GM12878 (cell line): ENCODE data around the gene TGM5. TPM values are rescaled to one million over a fixed set of nuclear protein-coding genes. Genes with fewer than 3 reads are reported as not detected.

Source experiments
- ATAC-seq: fragments of 200-7000 bp; cut with Tn5 transposase; 3 replicates; pipeline ENCODE4 v1.9.1; 2020; ENCODE audit warnings: mild to moderate bottlenecking, moderate library complexity
- BruUV-seq: library from RNA; stranded (reverse); fragments of 400-500 nt; replicated peaks from 2 replicates; lab custom pipeline; 2021; lab: Mats Ljungman, UMichigan
- CTCF ChIA-PET: fragments of 300-600 bp; sonication (Branson Sonifier 250); formaldehyde crosslinking; extraction: SDS; loops from one replicate; lab custom pipeline; 2021; ENCODE audit warnings: inconsistent platforms; lab: Yijun Ruan, JAX
- POLR2A ChIA-PET: fragments of 350-600 bp; formaldehyde crosslinking; extraction: SDS; loops from one replicate; lab custom pipeline; 2021; ENCODE audit warnings: inconsistent platforms; lab: Charles Lee
- RAD21 ChIA-PET: fragments of 300-600 bp; sonication (Branson Sonifier 250); formaldehyde crosslinking; loops from one replicate; lab custom pipeline; 2023; ENCODE audit warnings: antibody characterized with exemption; ENCODE audit not compliant: unreplicated experiment; lab: Charles Lee
- SMC1A ChIA-PET: fragments of 300-600 bp; sonication (Branson Sonifier 250); formaldehyde crosslinking; loops from one replicate; lab custom pipeline; 2023; ENCODE audit not compliant: unreplicated experiment, uncharacterized antibody; lab: Charles Lee
- DNase-seq: peaks from one replicate; pipeline ENCODE4 v3.0.0-alpha.2; 2011; ENCODE audit warnings: low read depth, low spot score
- FAIRE-seq: peaks from 3 replicates; lab custom pipeline; 2011; peaks lifted over from hg19 to GRCh38; lab: Jason Lieb, UNC
- H2AFZ ChIP-seq: 2 replicates; pipeline ENCODE4 v1.6.0; 2011; ENCODE audit warnings: low read depth, low read length, control low read depth; ENCODE audit not compliant: control insufficient read depth
- H3K27ac ChIP-seq: 2 replicates; pipeline ENCODE4 v1.5.1; 2011; ENCODE audit warnings: control low read depth; ENCODE audit not compliant: control insufficient read depth, insufficient read depth
- H3K27me3 ChIP-seq, 2 experiments: replicated peaks in 1 of 2; 2 replicates each; pipeline versions ENCODE4 v1.6.0 to v1.6.1; 2011; ENCODE audit warnings: low read length in 1 of 2; ENCODE audit not compliant: control insufficient read depth in 2 of 2, insufficient read depth in 2 of 2
- H3K36me3 ChIP-seq, 2 experiments: 2 replicates each; pipeline ENCODE4 v1.5.1; 2011; ENCODE audit warnings: low read length in 1 of 2; ENCODE audit not compliant: control insufficient read depth in 2 of 2, insufficient read depth in 2 of 2
- H3K4me1 ChIP-seq: 2 replicates; pipeline ENCODE4 v1.6.1; 2011; ENCODE audit warnings: mild to moderate bottlenecking, low read length, moderate library complexity, mixed read lengths; ENCODE audit not compliant: control insufficient read depth, insufficient read depth
- H3K4me2 ChIP-seq: 2 replicates; pipeline ENCODE4 v1.6.0; 2011; ENCODE audit warnings: control low read depth; ENCODE audit not compliant: control insufficient read depth, insufficient read depth
- H3K4me3 ChIP-seq: fragments of 200-600 bp; sonication (generic); 2 replicates; pipeline ENCODE4 v1.5.1; 2016
- H3K79me2 ChIP-seq: 2 replicates; pipeline ENCODE4 v1.6.0; 2011; ENCODE audit warnings: low read length; ENCODE audit not compliant: control insufficient read depth, insufficient read depth
- H3K9ac ChIP-seq: 2 replicates; pipeline ENCODE4 v1.8.0; 2011; ENCODE audit warnings: low read length, control low read depth, mixed read lengths; ENCODE audit not compliant: control insufficient read depth, insufficient read depth
- H3K9me3 ChIP-seq: replicated peaks from 3 replicates; pipeline ENCODE4 v1.5.1; 2011; ENCODE audit warnings: mild to moderate bottlenecking, low read length; ENCODE audit not compliant: control insufficient read depth, insufficient read depth
- H4K20me1 ChIP-seq: 2 replicates; pipeline ENCODE4 v1.6.0; 2011; ENCODE audit not compliant: control insufficient read depth, insufficient read depth
- BHLHE40 ChIP-seq, 2 experiments: fragments of 450-650 bp in 1 of 2; IDR thresholded peaks; 2 replicates each; pipeline ENCODE4 v1.6.1; 2011 to 2017; ENCODE audit warnings: low read depth in 2 of 2, borderline replicate concordance in 1 of 2, improper control_type of control experiment in 1 of 2, low read length in 1 of 2, mild to moderate bottlenecking in 1 of 2
- GABPA ChIP-seq: IDR thresholded peaks from 2 replicates; pipeline ENCODE4 v1.6.1; 2014; ENCODE audit warnings: antibody characterized with exemption, low read depth, mild to moderate bottlenecking, inconsistent platforms
- IKZF1 ChIP-seq: fragments of 450-650 bp; conservative IDR thresholded peaks from 2 replicates; pipeline ENCODE4 v1.6.1; 2017; ENCODE audit warnings: antibody characterized with exemption, mild to moderate bottlenecking
- MXI1 ChIP-seq: fragments of 150-350 bp; IDR thresholded peaks from 2 replicates; pipeline ENCODE4 v1.6.1; 2011; ENCODE audit warnings: low read depth, mild to moderate bottlenecking, inconsistent platforms, low read length, improper control_type of control experiment
- NBN ChIP-seq: fragments of 450-650 bp; IDR thresholded peaks from 2 replicates; pipeline ENCODE4 v1.6.1; 2016
- PAX5 ChIP-seq: IDR thresholded peaks from 2 replicates; pipeline ENCODE4 v1.6.1; 2011; ENCODE audit warnings: low read depth, low read length, borderline replicate concordance
- PML ChIP-seq: IDR thresholded peaks from 2 replicates; pipeline ENCODE4 v1.6.1; 2012; ENCODE audit warnings: low read length, inconsistent platforms
- TARDBP ChIP-seq: IDR thresholded peaks from 2 replicates; pipeline ENCODE4 v1.6.1; 2016; ENCODE audit warnings: borderline replicate concordance
- TCF3 ChIP-seq: IDR thresholded peaks from 2 replicates; pipeline ENCODE4 v1.6.1; 2012; ENCODE audit warnings: low read depth, mild to moderate bottlenecking, low read length, borderline replicate concordance; ENCODE audit not compliant: insufficient read depth
- USF2 ChIP-seq: IDR thresholded peaks from 2 replicates; pipeline ENCODE4 v1.6.1; 2011; ENCODE audit warnings: low read depth, low read length, improper control_type of control experiment, borderline replicate concordance
- ZBTB11 ChIP-seq: fragments of 450-650 bp; formaldehyde crosslinking; IDR thresholded peaks from 2 replicates; pipeline ENCODE4 v1.5.0; 2022; ENCODE audit warnings: mild to moderate bottlenecking, missing genetic modification characterization
- ZBTB33 ChIP-seq: fragments of 450-650 bp; IDR thresholded peaks from 2 replicates; pipeline ENCODE4 v1.6.1; 2017; ENCODE audit warnings: mild to moderate bottlenecking
- ZNF274 ChIP-seq: IDR thresholded peaks from one replicate; pipeline ENCODE4 v1.8.0; 2011; ENCODE audit not compliant: insufficient read length, insufficient read depth
- ZNF592 ChIP-seq: fragments of 450-650 bp; IDR thresholded peaks from 2 replicates; pipeline ENCODE4 v1.6.1; 2017; ENCODE audit warnings: mild to moderate bottlenecking, moderate library complexity
- WGBS: methylation state at CpG from one replicate; pipeline ENCODE4 v1.1.6; 2016; ENCODE audit warnings: low lambda C conversion rate; ENCODE audit not compliant: insufficient replicate concordance, insufficient coverage; ENCODE audit errors: missing lambda C conversion rate; 5-methylcytosine and 5-hydroxymethylcytosine counted together
- in situ Hi-C: fragments of 300-500 bp; cut with MboI; formaldehyde crosslinking; loops from 9 replicates; pipeline ENCODE4 v1.14.3; 2018; ENCODE audit warnings: mixed read lengths
- intact Hi-C: fragments of 100-400 bp; cut with micrococcal nuclease; formaldehyde crosslinking; loops from one replicate; pipeline ENCODE4 v1.14.2; 2022; ENCODE audit not compliant: unreplicated experiment
- polyA plus RNA-seq, 11 experiments: library from polyadenylated mRNA; depleted of rRNA in 4 of 11; unstranded in 6 of 11; stranded (reverse) in 5 of 11; fragments of >200 nt; fragmentation: Nextera tagmentation in 4 of 11; fragmentation: Illumina TruSeq in 1 of 11; extraction: Ambion mirVana in 4 of 11; extraction: Trizol in 1 of 11; gene quantifications; 1 replicate in 1 of 11; 2 replicates in 10 of 11; pipeline versions ENCODE4 v1.2.1 to v1.2.3, GENCODE V29; 2011 to 2016; ENCODE audit warnings: inconsistent platforms in 2 of 11, missing spikeins in 2 of 11, low read depth in 1 of 11
- total RNA-seq, 4 experiments: library from RNA; depleted of rRNA in 3 of 4; stranded (reverse); fragments of >200 nt in 3 of 4; fragmentation: Illumina TruSeq in 1 of 4; extraction: Trizol in 1 of 4; gene quantifications; 2 replicates each; pipeline versions ENCODE4 v1.2.1 to v1.2.3, GENCODE V29; 2013 to 2021

TGM5 gene
- total and polyA plus RNA-seq, 10 of the 15 experiments (the other 5 are each of a cell fraction or from before 2014, with no cell fraction given) = 4.4 to 27.1 (median 5.6) TPM

- H3K9ac ChIP-seq = no peak overlapping the region
- FAIRE-seq (no peak), ATAC-seq (no peak), DNase-seq (no peak)
- H3K4me1 ChIP-seq = peaks cover 32% of the 10 kb centered on the region
- CTCF ChIA-PET = interaction anchor here (1.0 to 2.6 kb wide), 3 partner anchors 12 to 30 kb away, joined by 3 to 25 read pairs (median 5); partner anchors contain the start of gene TGM5
- RAD21 ChIA-PET = interaction anchor here (7.0 to 7.9 kb wide), 2 partner anchors 12 to 30 kb away, joined by 37 to 76 read pairs; partner anchors contain the start of gene TGM5
- H3K36me3 ChIP-seq = no peaks in the 10 kb centered on the region
- intact Hi-C loops (no loop called here), in situ Hi-C loops (no loop called here)
- no peak overlapping the region for H3K27ac ChIP-seq
- H3K9me3 ChIP-seq = no peaks in the 10 kb centered on the region
- POLR2A ChIA-PET = interaction anchor here (1.6 to 3.0 kb wide), 3 partner anchors 11 to 16 kb away, joined by 5 to 25 read pairs (median 6); partner anchors contain the start of gene TGM5
- H3K27me3 ChIP-seq = no peaks in the 10 kb centered on the region
- BruUV-seq = no TSS peak
- no peaks in the 10 kb centered on the region for H3K79me2 ChIP-seq
- no peak overlapping the region for H2AFZ ChIP-seq
- no peaks in the 10 kb centered on the region for H4K20me1 ChIP-seq
- H3K4me2 ChIP-seq = no peak overlapping the region
- no peak overlapping the region for H3K4me3 ChIP-seq
- WGBS = 54% methylated on average over 2 of the region's 2 CpGs
- SMC1A ChIA-PET = interaction anchor here (2.3 to 3.8 kb wide), 3 partner anchors 13 to 30 kb away, joined by 13 to 28 read pairs (median 15); partner anchors contain the start of gene TGM5
- TF ChIP-seq BHLHE40 (IDR thresholded peaks at IDR 0.05; ENCODE audit: borderline replicate concordance in 1 of 2, low read depth in 2 of 2, low read length in 1 of 2) (no peak), MXI1 (no peak), ZBTB33 (no peak), PML (no peak), GABPA (no peak), TARDBP (no peak), NBN (no peak), ZNF592 (no peak), PAX5 (no peak), ZBTB11 (CRISPR knock-in tag) (no peak), IKZF1 (no peak), TCF3 (no peak), ZNF274 (no peak), USF2 (no peak)
Measured at GRCh38 chr15:43255376-43255775, 11.4 kb downstream of the TGM5 start.
